GM21423 (cell line): ENCODE measurements around the gene THEMIS2.
A peak's percentile ranks its signal among the peaks of the same experiment; 100 is the strongest.
"Not testable (repeated sequence)": the region's sequence is repeated elsewhere in the genome, so short reads cannot be mapped to it uniquely, and the experiment has no call there.

ENCODE experiments used
- ATAC-seq: cut with Tn5 transposase; IDR thresholded peaks from one replicate; pipeline ENCODE4 v1.9.1; 2021; ENCODE audit warnings: mild to moderate bottlenecking, moderate library complexity; ENCODE audit not compliant: unreplicated experiment

The THEMIS2 gene

GRCh38 chr1:27862671-27863537 is 9.4 kb upstream of the THEMIS2 start:
- ATAC-seq: no peak

DNA sequence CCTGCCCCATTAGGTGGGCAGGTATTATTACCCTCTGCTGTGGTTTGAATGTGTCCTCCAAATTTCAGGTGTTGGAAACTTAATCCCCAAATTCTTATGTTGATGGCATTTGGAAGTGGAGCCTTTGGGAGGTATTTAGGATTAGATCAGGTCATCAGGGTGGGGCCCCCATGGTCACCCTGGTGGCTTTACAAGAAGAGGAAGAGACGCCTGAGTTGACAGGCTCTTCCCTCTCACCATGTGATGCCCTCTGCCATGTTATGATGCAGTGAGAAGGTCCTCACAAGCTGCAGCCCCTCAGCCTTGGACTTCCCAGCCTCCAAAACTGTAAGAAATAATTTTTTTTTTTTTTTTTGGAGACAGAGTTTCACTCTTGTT is 8.8 kb upstream of the THEMIS2 start:
- no peak for ATAC-seq

DNA sequence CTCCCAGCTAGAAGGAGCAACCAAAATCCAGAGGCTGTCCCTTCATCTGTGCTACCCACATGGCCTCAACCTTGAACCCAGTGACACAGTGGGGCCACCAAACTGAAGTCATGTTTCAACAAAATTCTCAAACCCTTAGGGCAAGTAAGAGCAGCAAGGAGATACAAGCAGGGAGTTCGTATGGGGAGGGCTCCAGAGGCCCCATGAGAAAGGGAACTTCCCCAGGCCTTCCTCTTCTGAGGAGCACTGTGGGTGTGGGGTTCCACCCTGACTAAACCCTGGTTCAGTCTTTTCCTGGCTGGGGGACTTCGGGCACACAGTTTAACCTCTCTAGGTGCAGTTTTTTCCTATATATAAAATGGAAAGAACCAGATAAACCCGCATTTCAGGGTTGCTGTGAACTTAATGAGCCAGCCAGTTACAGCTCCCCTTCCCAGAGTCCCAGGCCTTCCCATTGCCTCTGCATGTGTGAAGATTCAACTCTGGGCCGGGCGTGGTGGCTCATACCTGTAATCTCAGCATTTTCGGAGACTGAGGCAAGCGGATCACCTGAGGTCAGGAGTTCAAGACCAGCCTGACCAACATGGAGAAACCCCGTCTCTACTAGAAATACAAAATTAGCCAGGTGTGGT is 8.0 kb upstream of the THEMIS2 start:
- no peak for ATAC-seq

DNA sequence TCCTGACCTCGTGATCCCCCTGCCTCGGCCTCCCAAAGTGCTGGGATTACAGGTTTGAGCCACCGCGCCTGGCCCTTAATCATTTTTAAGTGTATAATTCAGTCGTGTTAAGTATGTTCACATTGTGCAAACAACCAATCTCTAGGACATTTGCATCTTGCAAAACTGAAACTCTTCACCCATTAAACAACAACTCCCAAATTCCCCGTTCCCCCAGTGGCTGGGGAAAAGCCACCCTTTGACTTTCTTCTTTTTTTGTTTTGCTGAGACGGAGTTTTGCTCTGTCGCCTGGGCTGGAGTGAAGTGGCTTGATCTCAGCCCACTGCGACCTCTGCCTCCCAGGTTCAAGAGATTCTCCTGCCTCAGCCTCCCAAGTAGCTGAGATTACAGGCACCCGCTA is 6.5 kb upstream of the THEMIS2 start:
- ATAC-seq: no peak

GRCh38 chr1:27868556-27868931 is 3.8 kb upstream of the THEMIS2 start:
- no peak for ATAC-seq

DNA sequence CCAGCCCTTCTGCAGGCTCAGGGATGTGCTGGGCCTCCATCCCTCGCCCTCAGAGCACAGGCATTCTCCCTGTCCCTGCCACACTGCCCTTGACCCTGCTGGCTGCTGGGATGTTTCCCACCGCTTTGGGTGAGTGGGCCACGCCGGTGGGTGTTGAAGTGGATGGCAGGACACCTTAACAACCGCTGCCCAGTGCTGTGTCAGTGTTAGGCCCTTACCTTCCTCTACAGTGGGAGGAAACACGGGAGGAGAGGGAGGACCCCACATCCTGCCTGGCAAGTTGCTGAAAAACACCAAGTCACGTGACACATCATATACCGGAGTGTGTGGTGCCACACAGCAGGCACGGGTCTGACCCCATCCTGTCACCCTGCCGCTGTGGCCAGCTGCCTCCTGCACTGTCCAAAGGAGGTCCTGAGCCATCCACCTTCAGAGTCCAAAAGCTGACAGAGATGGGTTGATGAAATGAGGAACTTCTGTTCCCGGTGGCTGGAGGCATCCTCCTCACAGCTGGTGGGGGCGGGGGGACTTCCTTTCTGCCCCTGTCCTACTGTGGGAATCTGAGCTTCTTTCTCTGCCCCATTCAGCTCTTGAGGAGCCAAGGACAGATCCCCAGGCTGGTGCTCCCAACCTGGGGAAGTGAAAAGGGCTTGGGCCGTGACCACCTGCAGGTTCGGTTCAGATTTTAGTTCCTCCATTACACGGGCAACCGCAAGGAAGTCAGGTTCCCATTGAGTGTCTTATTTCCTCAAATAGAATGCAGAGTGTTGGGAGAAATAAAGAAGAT is 3.2 kb upstream of the THEMIS2 start:
- ATAC-seq: peak; percentile 43

DNA sequence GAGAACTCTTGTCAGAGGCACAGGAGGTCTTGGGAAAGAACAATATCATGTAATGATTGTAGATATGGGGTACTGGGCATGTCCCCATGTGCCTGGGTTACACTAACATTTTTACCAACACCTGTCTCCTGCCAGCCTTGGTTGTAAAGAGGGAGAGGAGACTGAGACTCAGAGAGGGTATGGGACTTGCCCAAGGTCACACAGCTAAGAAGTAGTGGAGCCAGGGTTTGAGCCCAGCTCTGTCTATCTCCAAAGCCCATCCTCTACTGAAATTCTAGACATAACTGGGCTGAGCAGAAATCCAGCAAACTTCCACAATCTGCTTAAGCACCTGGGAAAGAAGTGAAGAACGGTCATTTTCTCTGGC is 2.6 kb upstream of the THEMIS2 start:
- no peak for ATAC-seq

- not testable (repeated sequence) for ATAC-seq
Measured at GRCh38 chr1:27871076-27871475, 1.3 kb upstream of the THEMIS2 start.

DNA sequence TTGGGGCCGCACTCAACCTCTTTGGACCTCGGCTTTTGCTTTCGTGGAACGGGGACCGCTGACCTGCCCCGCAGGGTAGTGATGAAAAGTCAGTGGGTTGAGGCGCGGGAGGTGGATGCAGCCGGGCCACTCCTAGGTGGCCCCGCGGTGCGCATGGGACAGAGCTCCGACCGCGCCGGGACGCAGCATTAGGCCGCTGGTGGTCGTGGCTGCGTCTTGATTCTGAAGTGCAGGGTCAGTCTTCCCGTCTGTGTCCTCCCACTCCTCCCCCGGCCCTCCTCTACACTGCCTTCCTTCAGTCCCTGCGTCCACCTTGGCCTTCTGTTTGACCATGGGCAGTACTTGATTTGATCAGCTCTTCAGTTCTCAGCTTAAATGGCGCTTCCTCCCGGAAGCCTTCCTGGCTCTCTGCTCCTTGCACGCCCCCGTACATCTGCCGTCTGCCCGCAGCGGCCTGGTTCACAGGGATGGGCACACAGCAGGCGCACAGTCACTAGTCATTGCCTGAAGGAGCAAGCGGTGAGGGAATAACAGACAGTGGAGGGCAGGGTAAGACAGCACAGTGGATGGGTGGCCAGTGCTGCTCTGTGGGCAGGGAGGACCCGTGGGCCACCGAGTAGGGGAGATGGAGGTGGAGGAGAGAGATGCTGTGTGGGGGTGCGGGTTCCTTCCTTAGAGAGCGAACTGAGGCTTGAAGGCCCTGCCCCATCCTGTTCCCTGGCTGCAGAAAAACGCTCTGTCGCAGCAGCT is 633 bp downstream of the THEMIS2 start:
- ATAC-seq: no peak

GRCh38 chr1:27873671-27874384 is 1.5 kb downstream of the THEMIS2 start:
- no peak for ATAC-seq

- no peak for ATAC-seq
Measured at GRCh38 chr1:27876341-27877114, 4.2 kb downstream of the THEMIS2 start.

- no peak for ATAC-seq
Measured at GRCh38 chr1:27877115-27877416, 4.7 kb downstream of the THEMIS2 start.

GRCh38 chr1:27878039-27878438 is 5.7 kb downstream of the THEMIS2 start:
- no peak for ATAC-seq

- ATAC-seq: no peak
Measured at GRCh38 chr1:27878787-27879335, 6.5 kb downstream of the THEMIS2 start.

- ATAC-seq: no peak
Measured at GRCh38 chr1:27879374-27880082, 7.2 kb downstream of the THEMIS2 start.

DNA sequence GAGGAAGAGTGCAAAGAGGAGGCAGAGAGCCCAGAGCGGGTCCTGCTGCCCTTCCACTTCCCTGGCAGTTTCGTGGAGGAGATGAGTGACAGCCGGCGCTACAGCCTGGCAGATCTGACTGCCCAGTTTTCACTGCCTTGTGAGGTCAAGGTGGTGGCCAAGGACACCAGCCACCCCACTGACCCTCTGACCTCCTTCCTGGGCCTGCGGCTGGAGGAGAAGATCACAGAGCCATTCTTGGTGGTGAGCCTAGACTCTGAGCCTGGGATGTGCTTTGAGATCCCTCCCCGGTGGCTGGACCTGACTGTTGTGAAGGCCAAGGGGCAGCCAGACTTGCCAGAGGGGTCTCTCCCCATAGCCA is 10.2 kb downstream of the THEMIS2 start:
- ATAC-seq: no peak

DNA sequence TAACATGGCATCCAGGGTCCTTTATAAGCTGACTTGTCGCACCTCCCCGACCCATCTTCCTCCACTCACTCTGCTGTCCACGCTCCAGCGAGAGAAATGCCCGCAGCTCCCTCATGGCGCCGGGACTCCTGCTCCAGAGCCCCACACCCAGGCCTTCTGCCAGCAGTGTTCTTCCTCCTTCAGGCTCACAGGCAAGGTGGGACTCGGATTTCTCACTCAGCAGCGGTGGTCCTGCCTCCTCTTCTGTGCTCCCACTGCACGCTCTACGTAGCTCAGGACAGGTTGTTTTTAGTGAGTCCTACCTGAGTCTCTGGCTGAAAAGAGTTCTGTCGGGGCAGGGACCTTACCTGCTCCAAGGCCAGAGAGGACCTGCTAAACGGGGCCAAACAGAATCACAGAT is 11.2 kb downstream of the THEMIS2 start:
- ATAC-seq: no peak

GRCh38 chr1:27884006-27884954 is 11.9 kb downstream of the THEMIS2 start:
- peak; percentile 42 for ATAC-seq
